Hair follicle dermal papilla cell (primary cell): ENCODE data around the gene MCOLN3. TPM values are rescaled to one million over a fixed set of nuclear protein-coding genes. Genes with fewer than 3 reads are reported as not detected.

ENCODE experiments used
- total RNA-seq: library from RNA; depleted of rRNA; stranded (reverse); fragments of >200 nt; gene quantifications from 2 replicates; pipeline ENCODE4 v1.2.3, GENCODE V29; 2012

Gene MCOLN3
- total RNA-seq = 0.24 and 0.97 TPM in 2 replicates

DNA sequence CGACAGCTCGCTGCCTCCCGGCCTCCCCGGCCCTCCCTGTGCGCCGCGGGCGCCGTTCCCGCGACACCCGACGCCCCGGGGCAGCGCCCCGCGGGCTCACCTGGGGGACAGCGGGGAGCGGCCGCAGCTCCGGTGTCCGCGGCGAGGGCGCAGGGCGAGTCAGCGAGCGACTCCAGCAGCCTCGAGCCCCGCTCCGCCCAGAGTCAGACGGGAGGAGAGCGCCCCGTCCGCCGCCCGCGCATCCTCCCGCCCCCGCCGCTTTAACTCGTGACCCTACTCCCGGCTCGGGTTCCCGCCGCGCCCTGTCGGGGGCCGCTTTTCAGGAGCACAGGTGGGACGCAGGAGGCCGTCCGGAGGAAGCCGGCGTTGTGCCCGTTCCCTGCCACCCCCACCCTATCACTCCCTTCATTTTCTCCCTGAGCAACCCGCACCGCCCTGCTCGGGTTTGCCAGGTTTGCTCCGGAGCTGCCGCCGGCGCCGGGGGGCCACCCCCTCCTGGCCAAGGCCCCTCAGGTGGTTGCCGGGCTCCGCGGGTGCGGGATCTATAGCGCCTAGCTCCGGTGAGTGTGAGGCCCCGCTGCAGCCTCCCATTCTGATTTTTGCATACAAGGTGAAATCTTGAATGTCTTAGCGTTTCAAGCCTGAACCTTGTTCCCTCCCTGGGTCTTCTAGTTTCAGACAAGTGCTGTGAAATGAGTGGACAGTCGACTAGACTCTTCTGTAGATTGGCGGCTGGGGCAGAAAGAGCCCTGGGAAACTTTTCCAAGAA is at the start of gene MCOLN3:
TSS of gene MCOLN3 (minus strand) at position 205 of the 769 bp plus-strand sequence. CDS start 3,140 bp downstream, outside the sequence.

GRCh38 chr1:84996846-84997666 is 51.2 kb downstream of the MCOLN3 start, which contains the start of gene MCOLN2:
TSS of gene MCOLN2 (minus strand) at chr1:84997113. CDS start at chr1:84996872, 241 bp downstream.

Other genes starting within 250 kb of the MCOLN3 start
- gene LPAR3, start 155.3 kb downstream of the MCOLN3 start, total RNA-seq = 12.4 and 16.9 TPM in 2 replicates
- not detected in 2 replicates for gene MCOLN2, start 51.4 kb downstream of the MCOLN3 start, total RNA-seq
- 4.4 and 4.9 TPM in 2 replicates for gene SYDE2, start 152.5 kb upstream of the MCOLN3 start, total RNA-seq
- gene C1orf52, start 211.2 kb upstream of the MCOLN3 start, total RNA-seq = 12.4 and 17.4 TPM in 2 replicates
- gene BCL10, start 228.1 kb upstream of the MCOLN3 start, total RNA-seq = 26.8 and 29.4 TPM in 2 replicates